GM18951 (cell line): ENCODE data around the gene MEF2B.
"Not testable (repeated sequence)": the region's sequence is repeated elsewhere in the genome, so short reads cannot be mapped to it uniquely, and the experiment has no call there.

Source experiments
- POLR2A ChIP-seq: IDR thresholded peaks from 4 replicates; pipeline ENCODE4 v1.6.1; 2011; ENCODE audit warnings: mild to moderate bottlenecking; ENCODE audit not compliant: insufficient read length, insufficient read depth; ENCODE audit errors: extremely low read depth
- in situ Hi-C: fragments of 300-500 bp; cut with MboI; formaldehyde crosslinking; loops from one replicate; pipeline ENCODE4 v1.12.0; 2022; ENCODE audit warnings: low sequenced_read_pairs, mixed read lengths, inconsistent platforms; ENCODE audit not compliant: unreplicated experiment

MEF2B gene

GRCh38 chr19:19105365-19106055 lies 64.6 kb downstream of the MEF2B start:
- in situ Hi-C loops, result no loop called here
- TF ChIP-seq POLR2A, result no peak

GRCh38 chr19:19103167-19103566 lies 66.9 kb downstream of the MEF2B start:
- in situ Hi-C loops, result no loop called here
- no peak for TF ChIP-seq POLR2A

GRCh38 chr19:19102566-19102965 lies 67.5 kb downstream of the MEF2B start:
- in situ Hi-C loops, result not testable (repeated sequence)

- in situ Hi-C loops, result no loop called here
- TF ChIP-seq POLR2A, result no peak
Observed at GRCh38 chr19:19101540-19101939, 68.5 kb downstream of the MEF2B start.

- in situ Hi-C loops, result no loop called here
- no peak for TF ChIP-seq POLR2A
Observed at GRCh38 chr19:19098703-19099632, 71.1 kb downstream of the MEF2B start.

GRCh38 chr19:19098084-19098702 lies 71.9 kb downstream of the MEF2B start:
- no peak for TF ChIP-seq POLR2A
- in situ Hi-C loops, result no loop called here

- in situ Hi-C loops, result no loop called here
- no peak for TF ChIP-seq POLR2A
Observed at GRCh38 chr19:19096641-19097627, 73.1 kb downstream of the MEF2B start.

- in situ Hi-C loops, result no loop called here
- no peak for TF ChIP-seq POLR2A
Observed at GRCh38 chr19:19095691-19096090, 74.4 kb downstream of the MEF2B start.
